NB4 (cell line): Measurements from ENCODE around the gene FANCI.

Source experiments
- DNase-seq: peaks from one replicate; pipeline ENCODE4 v3.0.0; 2010; ENCODE audit warnings: low read depth
- H3K4me3 ChIP-seq: one replicate; pipeline ENCODE4 v1.5.1; 2011; ENCODE audit warnings: mild to moderate bottlenecking, low read depth, low read length, moderate library complexity
- MYC ChIP-seq: IDR thresholded peaks from 2 replicates; pipeline ENCODE4 v1.6.1; 2011; ENCODE audit warnings: low read depth, low read length
- POLR2A ChIP-seq: IDR thresholded peaks from 2 replicates; pipeline ENCODE4 v1.6.1; 2011; ENCODE audit warnings: mild to moderate bottlenecking; ENCODE audit not compliant: insufficient read length; ENCODE audit errors: extremely low read depth
- TF ChIP-seq, protein P1 (sequence below): IDR thresholded peaks from one replicate; pipeline ENCODE4 v1.5.1; 2012; ENCODE audit warnings: low read depth, low read length
- TF ChIP-seq, protein P2 (sequence below): IDR thresholded peaks from 2 replicates; pipeline ENCODE4 v1.6.1; 2011; ENCODE audit warnings: low read depth, low read length

FANCI gene

DNA sequence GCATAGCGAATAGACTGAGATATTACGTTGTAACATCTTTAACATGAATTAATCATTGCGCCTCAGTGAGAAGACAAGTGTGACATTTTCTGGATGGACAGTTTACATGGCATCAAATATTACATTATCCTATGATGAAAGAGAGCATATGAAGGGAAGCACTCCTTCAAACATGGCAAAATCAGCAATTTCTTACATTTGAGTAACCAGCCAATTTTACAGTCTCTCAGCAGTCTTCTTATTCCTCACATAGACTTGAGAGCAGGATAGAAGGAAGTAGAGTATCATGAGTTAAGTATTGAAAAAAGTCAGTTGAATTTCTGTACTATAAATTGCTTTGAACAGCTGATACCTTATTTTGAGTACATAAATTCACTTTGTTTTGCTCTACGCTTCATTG lies 38.9 kb downstream of the FANCI start:
- no peak for DNase-seq
- TF ChIP-seq MYC (no peak), POLR2A (no peak)
- TF ChIP-seq, protein P1, sequence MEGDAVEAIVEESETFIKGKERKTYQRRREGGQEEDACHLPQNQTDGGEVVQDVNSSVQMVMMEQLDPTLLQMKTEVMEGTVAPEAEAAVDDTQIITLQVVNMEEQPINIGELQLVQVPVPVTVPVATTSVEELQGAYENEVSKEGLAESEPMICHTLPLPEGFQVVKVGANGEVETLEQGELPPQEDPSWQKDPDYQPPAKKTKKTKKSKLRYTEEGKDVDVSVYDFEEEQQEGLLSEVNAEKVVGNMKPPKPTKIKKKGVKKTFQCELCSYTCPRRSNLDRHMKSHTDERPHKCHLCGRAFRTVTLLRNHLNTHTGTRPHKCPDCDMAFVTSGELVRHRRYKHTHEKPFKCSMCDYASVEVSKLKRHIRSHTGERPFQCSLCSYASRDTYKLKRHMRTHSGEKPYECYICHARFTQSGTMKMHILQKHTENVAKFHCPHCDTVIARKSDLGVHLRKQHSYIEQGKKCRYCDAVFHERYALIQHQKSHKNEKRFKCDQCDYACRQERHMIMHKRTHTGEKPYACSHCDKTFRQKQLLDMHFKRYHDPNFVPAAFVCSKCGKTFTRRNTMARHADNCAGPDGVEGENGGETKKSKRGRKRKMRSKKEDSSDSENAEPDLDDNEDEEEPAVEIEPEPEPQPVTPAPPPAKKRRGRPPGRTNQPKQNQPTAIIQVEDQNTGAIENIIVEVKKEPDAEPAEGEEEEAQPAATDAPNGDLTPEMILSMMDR, result no peak
- TF ChIP-seq, protein P2, sequence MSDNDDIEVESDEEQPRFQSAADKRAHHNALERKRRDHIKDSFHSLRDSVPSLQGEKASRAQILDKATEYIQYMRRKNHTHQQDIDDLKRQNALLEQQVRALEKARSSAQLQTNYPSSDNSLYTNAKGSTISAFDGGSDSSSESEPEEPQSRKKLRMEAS, result no peak
- no peak overlapping the region for H3K4me3 ChIP-seq

GRCh38 chr15:89283201-89283600 lies 39.4 kb downstream of the FANCI start:
- TF ChIP-seq, protein P1, result no peak
- TF ChIP-seq MYC (no peak), POLR2A (no peak)
- TF ChIP-seq, protein P2, result no peak
- DNase-seq, result no peak
- H3K4me3 ChIP-seq, result no peak overlapping the region

DNA sequence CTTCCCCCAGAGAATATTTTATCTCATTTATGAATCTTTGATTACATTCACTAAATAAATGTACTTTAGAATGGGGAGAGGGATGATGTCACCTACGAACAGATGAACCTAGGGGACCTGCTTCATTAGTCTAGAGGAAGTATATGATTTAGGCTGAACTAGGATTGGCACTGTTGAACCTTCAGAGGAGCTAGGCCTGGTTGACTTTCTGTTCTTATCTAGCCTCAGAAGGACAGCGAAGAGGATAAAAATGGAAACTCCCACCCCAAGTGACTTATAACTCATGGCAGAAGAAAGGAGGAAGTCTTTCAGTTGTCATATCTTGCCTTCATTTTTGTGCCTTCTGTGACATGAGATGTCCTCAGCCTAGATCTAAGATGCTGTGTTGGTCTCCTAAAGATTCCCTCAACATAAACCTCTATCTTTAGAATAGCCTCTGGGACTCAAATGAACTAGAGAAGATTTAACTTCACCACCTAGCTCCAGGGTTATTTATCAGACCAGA lies 48.2 kb downstream of the FANCI start:
- no peak for DNase-seq
- TF ChIP-seq, protein P2, result no peak
- TF ChIP-seq, protein P1, result no peak
- no peak for TF ChIP-seq MYC
- TF ChIP-seq POLR2A, result no peak
- no peak overlapping the region for H3K4me3 ChIP-seq

DNA sequence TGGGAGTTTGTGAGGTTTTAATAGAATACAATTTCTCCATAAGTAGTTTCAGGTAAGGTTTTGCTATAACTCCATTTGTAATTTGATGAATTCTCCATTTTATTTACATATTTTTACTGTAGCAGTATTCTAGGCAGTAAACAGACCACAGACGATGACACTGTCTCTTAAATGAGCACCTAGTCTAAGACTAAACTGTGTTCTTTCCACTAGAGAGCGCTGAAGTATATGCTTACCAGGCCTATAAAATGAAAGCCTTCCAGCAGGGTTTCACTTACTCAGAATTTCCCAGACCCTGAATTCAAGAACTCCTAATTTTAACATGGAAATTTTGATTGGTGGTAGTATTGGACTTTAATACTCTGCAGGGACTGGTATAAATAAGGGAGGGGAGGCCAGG lies 49.2 kb downstream of the FANCI start:
- TF ChIP-seq, protein P1, result no peak
- TF ChIP-seq, protein P2, result no peak
- no peak for TF ChIP-seq MYC
- TF ChIP-seq POLR2A, result no peak
- DNase-seq, result no peak

GRCh38 chr15:89299896-89300295 lies 56.1 kb downstream of the FANCI start:
- TF ChIP-seq POLR2A (no peak), MYC (no peak)
- TF ChIP-seq, protein P2, result no peak
- TF ChIP-seq, protein P1, result no peak
- DNase-seq, result no peak
- no peak overlapping the region for H3K4me3 ChIP-seq

More for the DNA sequence above, 49.2 kb downstream of the FANCI start:
- H3K4me3 ChIP-seq, result no peak overlapping the region
